Kidney (tissue), 14 donors: ENCODE results near the gene GTF2F1. TPM values are rescaled to one million over a fixed set of nuclear protein-coding genes. Genes with fewer than 3 reads are reported as not detected.
"Not testable (repeated sequence)": the region's sequence is repeated elsewhere in the genome, so short reads cannot be mapped to it uniquely, and the experiment has no call there.

ENCODE experiments used
- DNase-seq, 5 donors: peaks; one replicate each; pipeline ENCODE4 v3.0.0-alpha.2; 2013 to 2020
- FAIRE-seq: peaks from 2 replicates; lab custom pipeline; 2012; peaks lifted over from hg19 to GRCh38; lab: Jason Lieb, UNC
- H3K27ac ChIP-seq, 2 donors: one replicate each; pipeline ENCODE4 v1.7.0; 2013; ENCODE audit warnings: low read depth in 2 of 2, low read length in 2 of 2, inconsistent platforms in 1 of 2
- H3K27me3 ChIP-seq: one replicate; pipeline ENCODE4 v1.7.1; 2013; ENCODE audit warnings: low read length, inconsistent platforms; ENCODE audit not compliant: control insufficient read depth, insufficient read depth
- H3K36me3 ChIP-seq, 3 donors: one replicate each; pipeline versions ENCODE4 v1.7.0 to v1.7.1; 2013; ENCODE audit warnings: low read length in 3 of 3, control low read depth in 1 of 3, inconsistent platforms in 1 of 3; ENCODE audit not compliant: insufficient read depth in 3 of 3, control insufficient read depth in 2 of 3
- H3K4me1 ChIP-seq, 3 donors: one replicate each; pipeline versions ENCODE4 v1.7.0 to v1.7.1; 2013; ENCODE audit warnings: low read length in 3 of 3, inconsistent platforms in 1 of 3, low read depth in 1 of 3; ENCODE audit not compliant: control insufficient read depth in 2 of 3, insufficient read depth in 2 of 3
- H3K4me3 ChIP-seq, 3 donors: one replicate each; pipeline versions ENCODE4 v1.7.0 to v1.8.1; 2013; ENCODE audit warnings: low read length in 3 of 3, control low read depth in 1 of 3, inconsistent platforms in 1 of 3
- H3K9ac ChIP-seq, 3 donors: one replicate each; pipeline versions ENCODE4 v1.7.0 to v1.7.1; 2013; ENCODE audit warnings: low read length in 3 of 3, control low read depth in 1 of 3, inconsistent platforms in 1 of 3
- H3K9me3 ChIP-seq, 3 donors: one replicate each; pipeline versions ENCODE4 v1.7.0 to v1.7.1; 2013; ENCODE audit warnings: low read length in 3 of 3, control low read depth in 1 of 3, inconsistent platforms in 1 of 3; ENCODE audit not compliant: control insufficient read depth in 2 of 3, insufficient read depth in 1 of 3
- intact Hi-C: fragments of 100-400 bp; cut with DNase I; formaldehyde crosslinking; loops from one replicate; pipeline ENCODE4 v1.11.1; 2022
- polyA plus RNA-seq: library from polyadenylated mRNA; stranded (reverse); fragments of 350-450 nt; fragmentation: Illumina TruSeq; extraction: RNeasy Lipid Tissue Mini Kit (QIAGEN cat#74804); gene quantifications from one replicate; pipeline ENCODE4 v1.2.3, GENCODE V29; 2014; ENCODE audit warnings: low read depth, low replicate concordance; ENCODE audit not compliant: insufficient read depth
- total RNA-seq: library from RNA; stranded (reverse); fragmentation: NEBNext Ultra II Directional; extraction: Animal tissue kit (Norgen Biotek cat#: 25700); gene quantifications from one replicate; pipeline ENCODE4 v1.2.1, GENCODE V29; 2021
- TF ChIP-seq, protein P1 (sequence below): IDR thresholded peaks from 3 replicates; pipeline ENCODE4 v1.5.1; 2012; ENCODE audit warnings: mild to moderate bottlenecking, moderate library complexity, borderline replicate concordance; ENCODE audit not compliant: insufficient read depth; ENCODE audit errors: extremely low read depth
- donor health status: control.
- donor health status: control.
- donor health status: control.
- donor health status: control.
- donor health status: control.
- donor health status: DM: yes; HTN: yes; CAD: no.
- donor health status: Normal renal cell carcinoma (clear cell type).

GTF2F1 gene
- total and polyA plus RNA-seq, 2 donors from 2014 or later: 44.1 to 61.7 TPM

- no peak for FAIRE-seq
These were observed 38.8 kb downstream of the GTF2F1 start for GRCh38 chr19:6354098-6354674.

DNA sequence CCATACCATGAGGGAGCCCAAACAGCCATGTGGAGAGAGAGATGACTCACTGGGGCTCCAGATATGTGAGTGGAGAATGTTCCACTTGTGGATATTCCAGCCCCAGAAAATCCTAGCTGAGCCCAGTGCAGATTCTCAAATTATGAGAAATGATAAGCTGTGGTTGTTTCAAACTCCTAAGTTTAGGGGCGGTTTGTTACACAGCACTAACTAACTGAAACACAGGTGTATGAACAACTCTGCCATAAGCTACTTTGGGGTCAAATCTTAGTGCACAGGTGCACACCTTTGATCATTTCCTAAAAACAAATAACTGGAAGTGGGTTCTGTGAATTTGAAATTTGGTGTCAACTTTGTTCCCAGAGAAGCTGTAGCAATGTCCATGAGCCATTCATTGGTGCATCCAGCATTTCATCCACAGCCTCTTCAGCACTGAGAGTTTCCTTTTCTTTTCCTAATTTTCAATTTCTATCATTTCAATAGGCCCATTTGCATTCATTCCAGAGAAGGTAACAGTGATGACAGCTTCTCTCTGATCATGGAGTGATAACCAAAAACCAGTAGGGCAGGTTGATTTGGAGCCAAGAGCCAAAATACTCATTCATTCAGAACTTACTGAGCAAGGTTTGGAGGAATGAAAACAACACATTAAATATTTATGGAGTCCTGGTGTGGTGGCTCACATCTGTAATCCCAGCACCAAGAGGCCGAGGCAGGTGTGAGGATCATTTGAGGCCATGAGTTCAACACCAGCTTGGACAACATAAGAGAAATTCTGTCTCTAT lies 40.4 kb downstream of the GTF2F1 start:
- no peak overlapping the region for H3K27ac ChIP-seq
- TF ChIP-seq, protein P1, sequence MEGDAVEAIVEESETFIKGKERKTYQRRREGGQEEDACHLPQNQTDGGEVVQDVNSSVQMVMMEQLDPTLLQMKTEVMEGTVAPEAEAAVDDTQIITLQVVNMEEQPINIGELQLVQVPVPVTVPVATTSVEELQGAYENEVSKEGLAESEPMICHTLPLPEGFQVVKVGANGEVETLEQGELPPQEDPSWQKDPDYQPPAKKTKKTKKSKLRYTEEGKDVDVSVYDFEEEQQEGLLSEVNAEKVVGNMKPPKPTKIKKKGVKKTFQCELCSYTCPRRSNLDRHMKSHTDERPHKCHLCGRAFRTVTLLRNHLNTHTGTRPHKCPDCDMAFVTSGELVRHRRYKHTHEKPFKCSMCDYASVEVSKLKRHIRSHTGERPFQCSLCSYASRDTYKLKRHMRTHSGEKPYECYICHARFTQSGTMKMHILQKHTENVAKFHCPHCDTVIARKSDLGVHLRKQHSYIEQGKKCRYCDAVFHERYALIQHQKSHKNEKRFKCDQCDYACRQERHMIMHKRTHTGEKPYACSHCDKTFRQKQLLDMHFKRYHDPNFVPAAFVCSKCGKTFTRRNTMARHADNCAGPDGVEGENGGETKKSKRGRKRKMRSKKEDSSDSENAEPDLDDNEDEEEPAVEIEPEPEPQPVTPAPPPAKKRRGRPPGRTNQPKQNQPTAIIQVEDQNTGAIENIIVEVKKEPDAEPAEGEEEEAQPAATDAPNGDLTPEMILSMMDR: no peak
- H3K4me1 ChIP-seq: no peaks in the 10 kb centered on the region
- intact Hi-C loops: no loop called here
- no peaks in the 10 kb centered on the region for H3K36me3 ChIP-seq
- H3K4me3 ChIP-seq: no peak overlapping the region
- no peaks in the 10 kb centered on the region for H3K27me3 ChIP-seq
- DNase-seq: peak in 1 of 5 donors; percentile 16
- no peak for FAIRE-seq
- H3K9ac ChIP-seq: no peak overlapping the region
- H3K9me3 ChIP-seq: no peaks in the 10 kb centered on the region

More at GRCh38 chr19:6354098-6354674, 38.8 kb downstream of the GTF2F1 start:
- H3K4me1 ChIP-seq: no peaks in the 10 kb centered on the region
- no peak overlapping the region for H3K9ac ChIP-seq
- H3K4me3 ChIP-seq: no peak overlapping the region
- H3K27me3 ChIP-seq: no peaks in the 10 kb centered on the region
- DNase-seq: peak in 1 of 5 donors; percentile 8
- TF ChIP-seq, protein P1: peak; percentile 26
- no peak overlapping the region for H3K27ac ChIP-seq
- intact Hi-C loops: no loop called here
- no peaks in the 10 kb centered on the region for H3K9me3 ChIP-seq
- no peaks in the 10 kb centered on the region for H3K36me3 ChIP-seq

- H3K9ac ChIP-seq: no peak overlapping the region
- no peak overlapping the region for H3K27ac ChIP-seq
- DNase-seq (no peak), FAIRE-seq (no peak)
- H3K9me3 ChIP-seq: no peaks in the 10 kb centered on the region
- intact Hi-C loops: no loop called here
- H3K27me3 ChIP-seq: no peaks in the 10 kb centered on the region
- H3K4me3 ChIP-seq: no peak overlapping the region
- TF ChIP-seq, protein P1: no peak
- H3K4me1 ChIP-seq: no peaks in the 10 kb centered on the region
- H3K36me3 ChIP-seq: no peaks in the 10 kb centered on the region
These were observed 42.3 kb downstream of the GTF2F1 start for GRCh38 chr19:6350688-6351087.

DNA sequence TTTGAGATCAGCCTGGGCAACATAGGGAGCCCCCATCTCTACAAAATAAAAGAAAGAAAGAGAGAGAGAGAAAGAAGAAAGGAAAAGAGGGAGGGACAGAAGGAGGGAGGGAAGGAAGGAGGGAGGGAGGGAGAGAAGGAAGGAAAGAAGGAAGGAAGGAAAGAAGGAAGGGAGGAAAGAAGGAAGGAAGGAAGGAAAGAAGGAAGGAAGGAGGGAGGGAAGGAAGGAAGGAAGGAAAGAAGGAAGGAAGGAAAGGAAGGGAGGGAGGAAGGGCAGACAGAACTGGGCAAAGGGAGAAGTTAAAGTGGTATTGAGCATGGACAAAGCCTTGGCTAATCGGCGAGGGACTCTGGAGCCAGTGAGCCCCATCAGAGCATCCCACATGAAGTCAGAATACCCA lies 43.7 kb downstream of the GTF2F1 start:
- not testable (repeated sequence) for FAIRE-seq

More for the DNA sequence above, 43.7 kb downstream of the GTF2F1 start:
- H3K4me3 ChIP-seq, H3K27me3 ChIP-seq, H3K4me1 ChIP-seq, H3K36me3 ChIP-seq, intact Hi-C loops, DNase-seq, H3K9me3 ChIP-seq, H3K27ac ChIP-seq, H3K9ac ChIP-seq: not testable (repeated sequence)
